ENCODE measurements around the gene CDRT4. TPM values are rescaled to one million over a fixed set of nuclear protein-coding genes. Genes with fewer than 3 reads are reported as not detected.

Gene CDRT4
- total RNA-seq, 1 experiment from 2014 or later, result 6.2 TPM

DNA sequence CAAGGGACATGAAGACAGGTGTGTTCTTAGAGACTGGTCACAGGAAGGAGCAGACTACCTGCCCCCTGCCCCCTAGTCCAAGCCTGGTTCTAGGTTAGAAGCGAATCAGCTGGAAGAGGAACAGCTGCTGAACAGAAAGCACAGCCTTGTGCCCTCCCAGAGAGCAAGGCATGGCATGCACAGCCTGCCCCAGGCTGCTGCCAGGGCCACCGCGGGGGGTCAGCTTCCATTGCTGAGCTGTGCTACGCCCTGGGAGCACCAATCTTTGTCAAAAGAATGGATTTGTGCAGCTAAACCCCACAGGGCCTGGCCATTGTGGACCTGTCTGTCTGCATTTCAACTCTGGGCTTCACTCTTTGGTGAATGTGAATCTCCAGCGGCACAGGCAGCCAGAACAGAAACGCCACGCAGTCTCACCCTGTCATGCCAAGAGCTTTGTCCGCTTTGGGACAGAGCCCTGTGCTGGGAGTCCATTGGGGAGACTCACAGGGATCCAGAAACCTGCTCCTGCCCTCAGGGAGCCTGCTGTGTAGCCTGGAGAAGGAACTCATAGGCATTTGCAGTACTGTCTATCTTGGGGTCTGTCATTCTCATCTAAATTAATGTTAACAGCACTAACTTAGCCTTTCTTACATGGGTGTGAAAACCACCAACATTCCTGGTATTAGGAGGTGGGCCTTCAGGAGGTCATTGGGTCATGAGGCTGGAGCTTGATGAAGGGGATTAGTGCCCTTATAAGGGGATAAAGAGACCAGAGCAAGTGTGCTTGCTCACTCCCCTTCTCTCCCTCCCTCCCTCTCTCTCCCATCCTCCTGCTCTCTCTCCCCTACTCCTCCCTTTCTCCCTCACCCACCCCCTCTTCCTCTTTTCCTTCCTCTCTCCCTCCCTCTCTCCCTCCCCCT, 25.6 kb upstream of the CDRT4 start:
- Histone ChIP-seq H3K4me1 (ENCODE audit: control insufficient read depth in 1 of 2, insufficient read depth in 2 of 2, low read length in 2 of 2) (peaks cover 0 to 18% of the 10 kb centered on the region in 2 experiments; a peak in 3 of 4 replicates), H3K79me2 (ENCODE audit: insufficient read depth, low read length) (no peaks in the 10 kb centered on the region), H3K9ac (ENCODE audit: low read length) (no peak overlapping the region), H3K27ac (ENCODE audit: low read depth, low read length) (no peak overlapping the region), H3K36me3 (ENCODE audit: control insufficient read depth in 1 of 2, insufficient read depth in 2 of 2, low read length in 2 of 2) (no peaks in the 10 kb centered on the region), H3K27me3 (ENCODE audit: insufficient read depth, low read length) (no peaks in the 10 kb centered on the region), H3K9me2 (ENCODE audit: insufficient read depth) (no peaks in the 10 kb centered on the region), H3K4me2 (ENCODE audit: low read length) (no peak overlapping the region), H3K4me3 (replicated peaks in 1 of 2; ENCODE audit: low read depth in 1 of 2, low read length in 2 of 2) (no peak overlapping the region), H4K20me1 (ENCODE audit: insufficient read depth) (no peaks in the 10 kb centered on the region), H2AFZ (ENCODE audit: low read depth, low read length, poor library complexity, severe bottlenecking) (no peak overlapping the region), H3K9me3 (ENCODE audit: control insufficient read depth in 1 of 2, insufficient read depth in 1 of 2, low read depth in 1 of 2, low read length in 2 of 2) (no peaks in the 10 kb centered on the region)
- POLR2A ChIA-PET, result no interaction called here
- TF ChIP-seq YY1 (IDR thresholded peaks at IDR 0.05; ENCODE audit: extremely low read depth, insufficient replicate concordance, low read depth, low read length), result no peak
- TF ChIP-seq REST (IDR thresholded peaks at IDR 0.05; ENCODE audit: low read depth), result no peak
- TF ChIP-seq CBX3 (IDR thresholded peaks at IDR 0.05; ENCODE audit: low read depth), result no peak
- TF ChIP-seq SIN3A (IDR thresholded peaks at IDR 0.05; ENCODE audit: low read depth), result no peak
- no peak for TF ChIP-seq ELF1 (IDR thresholded peaks at IDR 0.05; ENCODE audit: borderline replicate concordance, low read depth)
- no peak for TF ChIP-seq FOSL1 (IDR thresholded peaks at IDR 0.05; ENCODE audit: low read depth)
- TF ChIP-seq JUND (IDR thresholded peaks at IDR 0.05), result no peak
- TF ChIP-seq, protein P1, sequence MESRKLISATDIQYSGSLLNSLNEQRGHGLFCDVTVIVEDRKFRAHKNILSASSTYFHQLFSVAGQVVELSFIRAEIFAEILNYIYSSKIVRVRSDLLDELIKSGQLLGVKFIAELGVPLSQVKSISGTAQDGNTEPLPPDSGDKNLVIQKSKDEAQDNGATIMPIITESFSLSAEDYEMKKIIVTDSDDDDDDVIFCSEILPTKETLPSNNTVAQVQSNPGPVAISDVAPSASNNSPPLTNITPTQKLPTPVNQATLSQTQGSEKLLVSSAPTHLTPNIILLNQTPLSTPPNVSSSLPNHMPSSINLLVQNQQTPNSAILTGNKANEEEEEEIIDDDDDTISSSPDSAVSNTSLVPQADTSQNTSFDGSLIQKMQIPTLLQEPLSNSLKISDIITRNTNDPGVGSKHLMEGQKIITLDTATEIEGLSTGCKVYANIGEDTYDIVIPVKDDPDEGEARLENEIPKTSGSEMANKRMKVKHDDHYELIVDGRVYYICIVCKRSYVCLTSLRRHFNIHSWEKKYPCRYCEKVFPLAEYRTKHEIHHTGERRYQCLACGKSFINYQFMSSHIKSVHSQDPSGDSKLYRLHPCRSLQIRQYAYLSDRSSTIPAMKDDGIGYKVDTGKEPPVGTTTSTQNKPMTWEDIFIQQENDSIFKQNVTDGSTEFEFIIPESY (IDR thresholded peaks at IDR 0.05; ENCODE audit: extremely low read depth, insufficient replicate concordance, low read length), result no peak
- TF ChIP-seq POLR2A (IDR thresholded peaks at IDR 0.05; ENCODE audit: borderline replicate concordance, extremely low read depth, insufficient read depth, insufficient read length), result no peak
- TF ChIP-seq EZH2 (IDR thresholded peaks at IDR 0.05), result no peak
- TF ChIP-seq MAX (IDR thresholded peaks at IDR 0.05), result no peak
- TF ChIP-seq CEBPB (IDR thresholded peaks at IDR 0.05; ENCODE audit: low read depth), result no peak
- no peak for TF ChIP-seq POLR2AphosphoS5 (IDR thresholded peaks at IDR 0.05; ENCODE audit: low read depth, low read length)
- TF ChIP-seq SP1 (IDR thresholded peaks at IDR 0.05; ENCODE audit: low read depth), result no peak
- no peak for TF ChIP-seq SRF (IDR thresholded peaks at IDR 0.05; ENCODE audit: low read depth)
- TF ChIP-seq EZH2phosphoT487 (IDR thresholded peaks at IDR 0.05; ENCODE audit: borderline replicate concordance), result no peak
- TF ChIP-seq TCF7L2 (IDR thresholded peaks at IDR 0.05; ENCODE audit: borderline replicate concordance, extremely low read depth, insufficient read depth, insufficient read length), result no peak
- no peak for TF ChIP-seq ZNF274 (IDR thresholded peaks at IDR 0.05; ENCODE audit: low read depth, low read length)
- TF ChIP-seq ZFX (IDR thresholded peaks at IDR 0.05), result no peak
- no peak for ATAC-seq
- no TSS peak for BruUV-seq (replicated peaks)
- CTCF ChIA-PET, result no interaction called here
- intact Hi-C loops (cut with micrococcal nuclease), result no loop called here
- no peak for DNase-seq (ENCODE audit: low read depth, low spot score)
- RAD21 ChIA-PET (ENCODE audit: low non-redundant PET in 1 of 2, low total read pairs in 2 of 2, uncharacterized antibody in 2 of 2, unreplicated experiment in 2 of 2), result no interaction called here

Data from HCT116 (cell line).